ENCODE measurements around the gene PLK5.

The PLK5 gene

GRCh38 chr19:1577090-1577928 lies 53.4 kb downstream of the PLK5 start:
- no peaks in the 10 kb centered on the region for H3K9me3 Mint-ChIP-seq
- H3K4me1 Mint-ChIP-seq (ENCODE audit: low read depth), result peaks cover 1% of the 10 kb centered on the region
- H3K27me3 Mint-ChIP-seq, result no peaks in the 10 kb centered on the region
- no peak overlapping the region for H3K4me3 Mint-ChIP-seq
- H3K36me3 Mint-ChIP-seq (ENCODE audit: low read depth), result peaks cover 56% of the 10 kb centered on the region
- H3K27ac Mint-ChIP-seq, result no peak overlapping the region
- no peak for DNase-seq

GRCh38 chr19:1577929-1578618 lies 54.2 kb downstream of the PLK5 start:
- DNase-seq, result no peak
- H3K27ac Mint-ChIP-seq, result no peak overlapping the region
- H3K36me3 Mint-ChIP-seq (ENCODE audit: low read depth), result peaks cover 64% of the 10 kb centered on the region
- no peaks in the 10 kb centered on the region for H3K9me3 Mint-ChIP-seq
- no peak overlapping the region for H3K4me3 Mint-ChIP-seq
- no peaks in the 10 kb centered on the region for H3K27me3 Mint-ChIP-seq
- H3K4me1 Mint-ChIP-seq (ENCODE audit: low read depth), result peaks cover 1% of the 10 kb centered on the region

- Mint-ChIP-seq H3K27ac (no peak overlapping the region), H3K9me3 (no peaks in the 10 kb centered on the region), H3K4me1 (ENCODE audit: low read depth) (peaks cover 1% of the 10 kb centered on the region), H3K4me3 (no peak overlapping the region), H3K27me3 (no peaks in the 10 kb centered on the region), H3K36me3 (ENCODE audit: low read depth) (peaks cover 74% of the 10 kb centered on the region)
- DNase-seq, result no peak
These were observed 55.3 kb downstream of the PLK5 start for GRCh38 chr19:1579222-1579621.

GRCh38 chr19:1580382-1580781 lies 56.5 kb downstream of the PLK5 start:
- Mint-ChIP-seq H3K4me1 (ENCODE audit: low read depth) (peaks cover 3% of the 10 kb centered on the region), H3K36me3 (ENCODE audit: low read depth) (peaks cover 82% of the 10 kb centered on the region), H3K27me3 (no peaks in the 10 kb centered on the region), H3K4me3 (no peak overlapping the region), H3K27ac (no peak overlapping the region), H3K9me3 (no peaks in the 10 kb centered on the region)
- no peak for DNase-seq

- Mint-ChIP-seq H3K27ac (no peak overlapping the region), H3K9me3 (no peaks in the 10 kb centered on the region), H3K36me3 (ENCODE audit: low read depth) (peaks cover 85% of the 10 kb centered on the region), H3K4me1 (ENCODE audit: low read depth) (peaks cover 7% of the 10 kb centered on the region), H3K27me3 (no peaks in the 10 kb centered on the region), H3K4me3 (no peak overlapping the region)
- no peak for DNase-seq
These were observed 57.1 kb downstream of the PLK5 start for GRCh38 chr19:1580957-1581356.

GRCh38 chr19:1582201-1582600 lies 58.3 kb downstream of the PLK5 start:
- DNase-seq, result no peak
- Mint-ChIP-seq H3K9me3 (no peaks in the 10 kb centered on the region), H3K4me1 (ENCODE audit: low read depth) (peaks cover 9% of the 10 kb centered on the region), H3K4me3 (no peak overlapping the region), H3K36me3 (ENCODE audit: low read depth) (peaks cover 83% of the 10 kb centered on the region), H3K27ac (peak overlapping the region; percentile 18), H3K27me3 (no peaks in the 10 kb centered on the region)

- H3K4me1 Mint-ChIP-seq (ENCODE audit: low read depth), result peaks cover 22% of the 10 kb centered on the region
- H3K9me3 Mint-ChIP-seq, result no peaks in the 10 kb centered on the region
- H3K27ac Mint-ChIP-seq, result peak overlapping the region; percentile 26
- no peak for DNase-seq
- H3K4me3 Mint-ChIP-seq, result no peak overlapping the region
- peaks cover 87% of the 10 kb centered on the region for H3K36me3 Mint-ChIP-seq (ENCODE audit: low read depth)
- no peaks in the 10 kb centered on the region for H3K27me3 Mint-ChIP-seq
These were observed 60.8 kb downstream of the PLK5 start for GRCh38 chr19:1584500-1585242.

GRCh38 chr19:1585243-1585580 lies 61.3 kb downstream of the PLK5 start:
- no peaks in the 10 kb centered on the region for H3K9me3 Mint-ChIP-seq
- no peaks in the 10 kb centered on the region for H3K27me3 Mint-ChIP-seq
- DNase-seq, result no peak
- H3K27ac Mint-ChIP-seq, result no peak overlapping the region
- H3K4me3 Mint-ChIP-seq, result no peak overlapping the region
- peaks cover 86% of the 10 kb centered on the region for H3K36me3 Mint-ChIP-seq (ENCODE audit: low read depth)
- peaks cover 23% of the 10 kb centered on the region for H3K4me1 Mint-ChIP-seq (ENCODE audit: low read depth)
